PC-3 (cell line): ENCODE results near the gene ERH.

Experiments used
- CTCF ChIP-seq: fragments of 300-600 bp; sonication (generic); conservative IDR thresholded peaks from 2 replicates; pipeline ENCODE4 v1.5.1; 2017; ENCODE audit warnings: antibody characterized with exemption, low read depth, mild to moderate bottlenecking, low read length
- EZH2 ChIP-seq: fragments of 300-600 bp; sonication (generic); IDR thresholded peaks from one replicate; pipeline ENCODE4 v1.6.1; 2017; ENCODE audit warnings: antibody characterized with exemption, mild to moderate bottlenecking, low read length; ENCODE audit not compliant: unreplicated experiment

- TF ChIP-seq CTCF (no peak), EZH2 (no peak)
These were observed 43.5 kb downstream of the ERH start for GRCh38 chr14:69354383-69355153.
